CD1c-positive myeloid dendritic cell (primary cell): Measurements from ENCODE around the gene GSK3A.
"Not testable (repeated sequence)": the region's sequence is repeated elsewhere in the genome, so short reads cannot be mapped to it uniquely, and the experiment has no call there.

Source experiments
- DNase-seq: peaks from one replicate; pipeline ENCODE4 v3.0.0-alpha.2; 2016; ENCODE audit errors: extremely low spot score

GSK3A gene

GRCh38 chr19:42268704-42269477 lies 26.5 kb upstream of the GSK3A start, which contains the start of gene CIC:
Gene CIC (plus strand): TSS chr19:42269252. CDS start chr19:42271784, 2,532 bp downstream.
- peak; percentile 100 for DNase-seq

GRCh38 chr19:42268142-42268703 lies 25.8 kb upstream of the GSK3A start:
- DNase-seq, result peak; percentile 100

- no peak for DNase-seq
Measured at GRCh38 chr19:42267644-42268141, 25.3 kb upstream of the GSK3A start.

GRCh38 chr19:42266928-42267603 lies 24.7 kb upstream of the GSK3A start:
- not testable (repeated sequence) for DNase-seq

GRCh38 chr19:42266105-42266504 lies 23.7 kb upstream of the GSK3A start:
- DNase-seq, result not testable (repeated sequence)

GRCh38 chr19:42261763-42262162 lies 19.4 kb upstream of the GSK3A start:
- no peak for DNase-seq

GRCh38 chr19:42257842-42258241 lies 15.4 kb upstream of the GSK3A start:
- DNase-seq, result not testable (repeated sequence)

- peak; percentile 43 for DNase-seq
Measured at GRCh38 chr19:42255766-42256745, 13.7 kb upstream of the GSK3A start.

GRCh38 chr19:42254850-42255765 lies 12.7 kb upstream of the GSK3A start, which contains the start of gene ERF:
Gene ERF (minus strand): TSS chr19:42255128. CDS start chr19:42254999, 129 bp downstream.
- peak; percentile 97 for DNase-seq

- DNase-seq, result peak; percentile 88
Measured at GRCh38 chr19:42254089-42254849, 11.9 kb upstream of the GSK3A start.

- DNase-seq, result peak; percentile 43
Measured at GRCh38 chr19:42253245-42254088, 11.1 kb upstream of the GSK3A start.

GRCh38 chr19:42252365-42253244 lies 10.2 kb upstream of the GSK3A start:
- DNase-seq, result peak; percentile 51

- no peak for DNase-seq
Measured at GRCh38 chr19:42251572-42252358, 9.4 kb upstream of the GSK3A start.

- DNase-seq, result no peak
Measured at GRCh38 chr19:42250666-42251531, 8.5 kb upstream of the GSK3A start.

GRCh38 chr19:42250183-42250665 lies 7.8 kb upstream of the GSK3A start:
- no peak for DNase-seq
